ENCODE results near the gene CENPP. TPM values are rescaled to one million over a fixed set of nuclear protein-coding genes. Genes with fewer than 3 reads are reported as not detected.

CENPP gene
- total RNA-seq, 1 donor from 2014 or later: 1.9 TPM

DNA sequence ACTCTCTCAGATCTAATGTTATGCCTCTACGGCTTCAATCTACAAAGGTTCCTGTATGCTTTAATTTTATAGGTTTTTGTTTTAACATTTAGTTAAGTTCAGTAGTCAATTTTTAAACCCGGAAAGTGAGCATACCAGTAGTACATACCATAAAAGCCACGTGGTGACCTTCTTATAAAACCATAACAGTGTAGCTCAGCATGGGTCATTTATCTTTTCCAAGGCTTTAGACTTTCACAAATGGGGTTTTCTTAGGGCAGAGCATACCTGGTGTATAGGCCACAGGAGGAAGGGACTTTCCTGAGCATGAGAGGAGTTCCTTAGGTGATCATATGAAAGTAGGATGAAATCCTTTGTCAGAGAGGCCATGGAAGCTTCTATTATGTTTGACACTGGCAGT is 186.9 kb downstream of the CENPP start:
- Histone ChIP-seq H2AFZ (ENCODE audit: low read depth, low read length) (no peak overlapping the region), H3K4me3 (ENCODE audit: insufficient read depth, low read depth, low read length) (no peak overlapping the region), H3K27me3 (ENCODE audit: insufficient read depth, low read length) (no peaks in the 10 kb centered on the region), H4K20me1 (ENCODE audit: insufficient read depth, low read length) (no peaks in the 10 kb centered on the region), H3K9me3 (ENCODE audit: insufficient read depth, low read depth, low read length) (no peaks in the 10 kb centered on the region), H3K4me1 (ENCODE audit: insufficient read depth, low read length) (peaks cover 7% of the 10 kb centered on the region), H3K9ac (ENCODE audit: low read length) (no peak overlapping the region), H3K36me3 (ENCODE audit: insufficient read depth, low read length) (no peaks in the 10 kb centered on the region), H3K4me2 (ENCODE audit: low read length) (peak overlapping the region; percentile 24), H3K79me2 (ENCODE audit: insufficient read depth, low read length) (no peaks in the 10 kb centered on the region), H3K27ac (ENCODE audit: low read depth, low read length) (no peak overlapping the region)
- peak; percentile 72 for DNase-seq (ENCODE audit: low read depth)
- no peak for TF ChIP-seq EZH2 (IDR thresholded peaks at IDR 0.05; ENCODE audit: insufficient read depth, low read length)
- TF ChIP-seq CTCF (IDR thresholded peaks at IDR 0.05; ENCODE audit: insufficient read depth, low read depth, low read length): no peak
- FAIRE-seq: no peak
- no peaks in the 10 kb centered on the region for H3K9me3 Mint-ChIP-seq (ENCODE audit: unreplicated experiment)
- H3K4me3 Mint-ChIP-seq (ENCODE audit: unreplicated experiment): no peak overlapping the region
- H3K27me3 Mint-ChIP-seq (ENCODE audit: low read depth, unreplicated experiment): no peaks in the 10 kb centered on the region
- H3K4me1 Mint-ChIP-seq (ENCODE audit: low read depth, unreplicated experiment): peaks cover 12% of the 10 kb centered on the region
- no peaks in the 10 kb centered on the region for H3K36me3 Mint-ChIP-seq (ENCODE audit: low read depth, unreplicated experiment)
- H3K27ac Mint-ChIP-seq (ENCODE audit: unreplicated experiment): no peak overlapping the region

GRCh38 chr9:92513349-92513748 is 187.6 kb downstream of the CENPP start:
- peaks cover 12% of the 10 kb centered on the region for H3K4me1 Mint-ChIP-seq (ENCODE audit: low read depth, unreplicated experiment)
- Histone ChIP-seq H2AFZ (ENCODE audit: low read depth, low read length) (no peak overlapping the region), H3K9ac (ENCODE audit: low read length) (no peak overlapping the region), H3K27me3 (ENCODE audit: insufficient read depth, low read length) (no peaks in the 10 kb centered on the region), H3K4me2 (ENCODE audit: low read length) (no peak overlapping the region), H3K4me1 (ENCODE audit: insufficient read depth, low read length) (peaks cover 7% of the 10 kb centered on the region), H4K20me1 (ENCODE audit: insufficient read depth, low read length) (no peaks in the 10 kb centered on the region), H3K27ac (ENCODE audit: low read depth, low read length) (no peak overlapping the region), H3K9me3 (ENCODE audit: insufficient read depth, low read depth, low read length) (no peaks in the 10 kb centered on the region), H3K4me3 (ENCODE audit: insufficient read depth, low read depth, low read length) (no peak overlapping the region), H3K79me2 (ENCODE audit: insufficient read depth, low read length) (no peaks in the 10 kb centered on the region), H3K36me3 (ENCODE audit: insufficient read depth, low read length) (no peaks in the 10 kb centered on the region)
- no peaks in the 10 kb centered on the region for H3K36me3 Mint-ChIP-seq (ENCODE audit: low read depth, unreplicated experiment)
- FAIRE-seq (no peak), DNase-seq (ENCODE audit: low read depth) (no peak)
- no peak overlapping the region for H3K27ac Mint-ChIP-seq (ENCODE audit: unreplicated experiment)
- no peak for TF ChIP-seq CTCF (IDR thresholded peaks at IDR 0.05; ENCODE audit: insufficient read depth, low read depth, low read length)
- TF ChIP-seq EZH2 (IDR thresholded peaks at IDR 0.05; ENCODE audit: insufficient read depth, low read length): no peak
- no peaks in the 10 kb centered on the region for H3K9me3 Mint-ChIP-seq (ENCODE audit: unreplicated experiment)
- no peak overlapping the region for H3K4me3 Mint-ChIP-seq (ENCODE audit: unreplicated experiment)
- no peaks in the 10 kb centered on the region for H3K27me3 Mint-ChIP-seq (ENCODE audit: low read depth, unreplicated experiment)

GRCh38 chr9:92514635-92515034 is 188.9 kb downstream of the CENPP start:
- Histone ChIP-seq H3K27me3 (ENCODE audit: insufficient read depth, low read length) (no peaks in the 10 kb centered on the region), H3K27ac (ENCODE audit: low read depth, low read length) (no peak overlapping the region), H3K36me3 (ENCODE audit: insufficient read depth, low read length) (no peaks in the 10 kb centered on the region), H2AFZ (ENCODE audit: low read depth, low read length) (no peak overlapping the region), H3K9ac (ENCODE audit: low read length) (no peak overlapping the region), H3K4me3 (ENCODE audit: insufficient read depth, low read depth, low read length) (no peak overlapping the region), H3K4me2 (ENCODE audit: low read length) (no peak overlapping the region), H4K20me1 (ENCODE audit: insufficient read depth, low read length) (no peaks in the 10 kb centered on the region), H3K79me2 (ENCODE audit: insufficient read depth, low read length) (no peaks in the 10 kb centered on the region), H3K9me3 (ENCODE audit: insufficient read depth, low read depth, low read length) (no peaks in the 10 kb centered on the region), H3K4me1 (ENCODE audit: insufficient read depth, low read length) (peaks cover 7% of the 10 kb centered on the region)
- Mint-ChIP-seq H3K36me3 (ENCODE audit: low read depth, unreplicated experiment) (peaks cover 3% of the 10 kb centered on the region), H3K27ac (ENCODE audit: unreplicated experiment) (no peak overlapping the region), H3K9me3 (ENCODE audit: unreplicated experiment) (peaks cover 3% of the 10 kb centered on the region), H3K4me1 (ENCODE audit: low read depth, unreplicated experiment) (peaks cover 12% of the 10 kb centered on the region), H3K27me3 (ENCODE audit: low read depth, unreplicated experiment) (no peaks in the 10 kb centered on the region), H3K4me3 (ENCODE audit: unreplicated experiment) (no peak overlapping the region)
- no peak for FAIRE-seq
- TF ChIP-seq CTCF (IDR thresholded peaks at IDR 0.05; ENCODE audit: insufficient read depth, low read depth, low read length) (no peak), EZH2 (IDR thresholded peaks at IDR 0.05; ENCODE audit: insufficient read depth, low read length) (no peak)
- DNase-seq (ENCODE audit: low read depth): no peak

Measured in astrocyte (in vitro differentiated cells and primary cell).